DOHH2 (cell line): ENCODE data around the gene KCNJ1.

Experiments
- CTCF ChIP-seq: fragments of 200-600 bp; sonication (generic); IDR thresholded peaks from one replicate; pipeline ENCODE4 v1.5.1; 2014; ENCODE audit warnings: antibody characterized with exemption, mild to moderate bottlenecking, low read depth, low read length; ENCODE audit not compliant: poor library complexity, severe bottlenecking
- EZH2phosphoT487 ChIP-seq: fragments of 200-600 bp; sonication (generic); IDR thresholded peaks from 2 replicates; pipeline ENCODE4 v1.6.1; 2017; ENCODE audit warnings: borderline replicate concordance, mild to moderate bottlenecking, antibody characterized with exemption, low read length, moderate library complexity, mixed read lengths

DNA sequence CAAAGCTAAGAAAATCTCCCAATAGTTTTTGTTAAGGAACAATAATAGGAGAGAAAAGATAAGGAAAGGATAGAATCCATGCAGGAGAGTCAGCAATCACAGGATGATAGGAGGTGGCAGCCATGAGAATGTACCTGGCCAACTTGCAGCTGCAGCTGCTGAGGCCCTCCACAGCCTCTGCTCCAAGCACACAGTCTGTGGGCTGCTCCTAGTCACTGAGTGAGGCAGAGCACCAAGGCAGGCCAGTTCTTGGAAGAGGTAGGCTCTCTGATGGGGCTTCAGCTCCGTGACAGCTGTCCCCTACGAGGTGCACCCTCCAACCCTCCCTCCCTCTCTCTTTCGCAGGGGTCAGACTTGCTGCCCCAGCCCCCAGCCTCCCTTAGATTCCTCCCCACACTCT, 5.5 kb upstream of the KCNJ1 start:
- no peak for TF ChIP-seq CTCF
- TF ChIP-seq EZH2phosphoT487: no peak
